Activated CD4-positive, alpha-beta memory T cell treated with anti-CD3 and anti-CD28 coated beads for 36 hours (primary cell): ENCODE results near the gene MEOX1. TPM values are rescaled to one million over a fixed set of nuclear protein-coding genes. Genes with fewer than 3 reads are reported as not detected.

Source experiments
- CTCF ChIA-PET: fragments of 350-600 bp; sonication (Branson Sonifier 250); formaldehyde crosslinking; loops from one replicate; lab custom pipeline; 2021; ENCODE audit warnings: antibody characterized with exemption, inconsistent platforms; lab: Charles Lee
- POLR2A ChIA-PET: fragments of 350-600 bp; sonication (Branson Sonifier 250); formaldehyde crosslinking; loops from one replicate; lab custom pipeline; 2021; ENCODE audit warnings: antibody characterized with exemption; lab: Charles Lee
- DNase-seq: peaks from one replicate; pipeline ENCODE4 v3.0.0-alpha.2; 2020
- H3K27ac Mint-ChIP-seq: one replicate; pipeline ENCODE4 v1.8.0; 2021; ENCODE audit warnings: mixed read lengths
- H3K27me3 Mint-ChIP-seq: one replicate; pipeline ENCODE4 v1.8.0; 2021; ENCODE audit warnings: mixed read lengths
- H3K36me3 Mint-ChIP-seq: one replicate; pipeline ENCODE4 v1.8.0; 2021; ENCODE audit warnings: mixed read lengths
- H3K4me1 Mint-ChIP-seq: one replicate; pipeline ENCODE4 v1.8.0; 2021; ENCODE audit warnings: low read depth, mixed read lengths
- H3K4me3 Mint-ChIP-seq: one replicate; pipeline ENCODE4 v1.8.0; 2021; ENCODE audit warnings: mild to moderate bottlenecking, mixed read lengths
- H3K9me3 Mint-ChIP-seq: one replicate; pipeline ENCODE4 v1.8.0; 2021; ENCODE audit warnings: mixed read lengths
- intact Hi-C: fragments of 100-400 bp; cut with micrococcal nuclease; formaldehyde crosslinking; loops from one replicate; pipeline ENCODE4 v1.15.1; 2023
- total RNA-seq, 2 experiments: library from RNA; stranded (reverse); gene quantifications; one replicate each; pipeline ENCODE4 v1.2.3, GENCODE V29; 2021

The MEOX1 gene
- total RNA-seq, 2 experiments from 2014 or later: 0.34 to 0.67 TPM

DNA sequence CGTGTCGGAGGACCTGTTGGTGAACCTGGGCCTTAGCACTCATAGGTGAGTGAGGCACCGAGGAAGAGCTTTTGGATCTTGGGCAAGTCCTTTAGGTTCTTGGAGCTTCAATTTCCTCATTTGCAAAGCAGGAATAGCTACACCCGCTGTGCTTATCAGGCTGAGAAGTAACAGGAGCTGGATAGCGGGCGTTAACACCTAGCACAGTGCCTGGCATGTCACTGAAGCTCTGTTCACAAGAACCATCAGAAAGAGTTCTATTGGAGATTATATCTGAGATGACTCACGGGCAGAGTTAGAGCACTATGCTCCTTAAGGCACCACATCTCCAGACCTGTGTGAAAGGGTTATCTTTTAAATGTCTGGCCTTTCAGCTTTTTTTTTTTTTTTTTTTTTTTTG lies 12.8 kb downstream of the MEOX1 start:
- DNase-seq: no peak
- intact Hi-C loops: no loop called here
- peaks cover 5% of the 10 kb centered on the region for H3K27me3 Mint-ChIP-seq
- H3K27ac Mint-ChIP-seq: no peak overlapping the region
- peaks cover 16% of the 10 kb centered on the region for H3K4me1 Mint-ChIP-seq
- ChIA-PET POLR2A (no interaction called here), CTCF (interaction anchor here (2.0 to 3.3 kb wide), 3 partner anchors 10 to 72 kb away, joined by 4 to 15 read pairs (median 11); no protein-coding TSS in a partner anchor)
- no peaks in the 10 kb centered on the region for H3K9me3 Mint-ChIP-seq
- H3K36me3 Mint-ChIP-seq: no peaks in the 10 kb centered on the region
- no peak overlapping the region for H3K4me3 Mint-ChIP-seq

DNA sequence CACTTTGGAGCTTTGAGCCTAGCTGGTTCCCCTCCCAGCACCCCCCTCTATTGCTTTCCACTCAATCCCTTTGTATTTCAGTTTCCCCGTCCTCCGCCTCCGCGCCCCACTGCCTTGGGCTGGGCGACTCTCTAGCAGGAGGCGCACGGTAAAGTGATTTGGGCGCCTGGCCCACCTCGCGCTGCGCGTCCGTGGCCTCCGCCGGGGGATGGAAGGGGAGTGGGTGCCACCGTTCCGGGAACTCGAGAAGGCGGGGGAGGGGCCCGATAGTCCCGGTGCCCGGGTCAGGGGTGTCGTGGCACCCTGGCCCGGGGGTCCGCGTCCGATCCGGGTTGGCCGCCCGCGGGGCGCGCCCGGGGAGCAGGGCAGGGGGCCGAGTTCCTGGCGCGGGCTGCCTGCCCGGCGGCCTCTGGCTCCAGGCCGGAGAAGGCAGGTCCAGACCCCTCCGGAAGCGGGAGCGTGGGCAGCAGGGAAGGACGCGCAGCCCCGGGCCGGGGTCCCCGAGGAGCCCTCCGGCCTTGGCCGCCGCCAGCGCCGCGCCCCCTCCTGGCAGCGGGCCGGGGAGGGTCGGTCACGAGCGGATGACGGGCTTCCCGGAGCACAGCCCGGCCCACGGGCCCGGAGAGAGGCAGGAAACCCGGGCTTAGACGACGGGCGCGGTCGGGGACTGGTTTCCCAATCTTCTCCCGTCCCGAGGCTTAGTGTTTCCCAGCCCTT lies 15.8 kb downstream of the MEOX1 start:
- no peaks in the 10 kb centered on the region for H3K9me3 Mint-ChIP-seq
- H3K27me3 Mint-ChIP-seq: peaks cover 5% of the 10 kb centered on the region
- H3K36me3 Mint-ChIP-seq: no peaks in the 10 kb centered on the region
- DNase-seq: peak; percentile 34
- POLR2A ChIA-PET: no interaction called here
- no peak overlapping the region for H3K27ac Mint-ChIP-seq
- H3K4me3 Mint-ChIP-seq: no peak overlapping the region
- intact Hi-C loops: no loop called here
- CTCF ChIA-PET: interaction anchor here (1.1 to 3.3 kb wide), 2 partner anchors 14 to 27 kb away, joined by 3 to 15 read pairs; no protein-coding TSS in a partner anchor
- peaks cover 22% of the 10 kb centered on the region for H3K4me1 Mint-ChIP-seq

DNA sequence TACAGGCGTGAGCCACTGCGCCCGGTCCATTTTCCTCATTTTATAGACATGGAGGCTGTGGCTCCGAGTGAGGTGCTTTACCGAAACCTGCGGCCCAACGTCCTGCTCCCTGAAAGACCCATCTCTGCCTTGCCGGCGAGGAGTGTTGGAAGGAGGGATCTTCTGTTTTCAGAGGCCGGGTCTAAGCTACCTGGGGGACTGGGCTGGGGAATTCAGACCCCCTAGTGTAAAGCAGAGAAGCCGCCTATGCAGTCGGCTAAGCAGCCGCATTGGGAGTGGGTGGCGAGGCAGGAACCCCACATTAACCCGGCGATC lies 16.3 kb downstream of the MEOX1 start:
- H3K4me3 Mint-ChIP-seq: no peak overlapping the region
- no peaks in the 10 kb centered on the region for H3K9me3 Mint-ChIP-seq
- ChIA-PET POLR2A (no interaction called here), CTCF (interaction anchor here (2.0 kb wide), 1 partner anchor 28 kb away, joined by 4 read pairs; no protein-coding TSS in a partner anchor)
- intact Hi-C loops: no loop called here
- H3K27me3 Mint-ChIP-seq: peaks cover 5% of the 10 kb centered on the region
- H3K4me1 Mint-ChIP-seq: peaks cover 27% of the 10 kb centered on the region
- H3K27ac Mint-ChIP-seq: no peak overlapping the region
- DNase-seq: no peak
- H3K36me3 Mint-ChIP-seq: no peaks in the 10 kb centered on the region

DNA sequence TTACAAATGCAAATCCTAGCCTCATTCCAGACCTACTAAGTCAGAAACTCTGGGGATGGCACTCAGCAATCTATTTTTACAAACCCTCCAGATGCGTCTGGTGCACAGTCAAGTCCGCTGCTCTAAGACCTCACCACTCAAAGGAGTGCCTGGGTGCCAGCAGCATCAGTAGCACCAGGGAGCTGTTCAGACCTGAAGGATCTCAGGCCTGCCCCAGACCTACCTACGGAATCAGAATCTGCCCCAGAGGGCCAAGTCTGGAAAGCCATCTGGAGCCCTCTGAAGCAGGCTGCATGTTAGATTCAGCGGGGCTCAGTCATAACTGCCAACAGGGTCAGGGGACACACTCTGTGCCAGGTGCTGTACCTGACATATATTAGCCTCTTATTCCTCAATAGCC lies 17.6 kb downstream of the MEOX1 start:
- H3K36me3 Mint-ChIP-seq: no peaks in the 10 kb centered on the region
- intact Hi-C loops: no loop called here
- CTCF ChIA-PET: interaction anchor here (2.0 kb wide), 1 partner anchor 29 kb away, joined by 4 read pairs; no protein-coding TSS in a partner anchor

DNA sequence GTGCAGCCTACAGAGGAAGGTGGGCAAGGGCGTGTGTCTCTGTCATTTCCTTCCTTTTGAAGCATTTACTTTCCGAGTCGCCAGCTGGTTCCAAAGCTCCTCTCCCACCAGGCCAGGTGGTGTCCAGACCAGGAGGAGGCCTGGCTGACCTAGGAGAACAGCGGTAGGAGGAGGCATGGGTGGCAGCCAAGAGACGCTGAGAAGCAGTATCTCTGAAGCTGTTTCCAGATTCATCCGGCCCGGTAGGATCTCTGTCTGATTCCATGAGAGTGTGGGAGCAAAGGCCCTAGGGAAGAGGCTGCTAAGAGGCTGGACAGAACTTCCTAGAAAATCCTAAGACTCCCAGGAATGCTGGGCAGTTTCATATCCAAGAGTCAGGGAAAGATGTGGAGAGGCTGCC lies 20.3 kb downstream of the MEOX1 start:
- CTCF ChIA-PET: no interaction called here
- Mint-ChIP-seq H3K4me3 (no peak overlapping the region), H3K9me3 (no peaks in the 10 kb centered on the region), H3K27me3 (peaks cover 2% of the 10 kb centered on the region), H3K4me1 (peaks cover 13% of the 10 kb centered on the region), H3K27ac (no peak overlapping the region), H3K36me3 (no peaks in the 10 kb centered on the region)
- DNase-seq: no peak
- POLR2A ChIA-PET: no interaction called here
- intact Hi-C loops: no loop called here

More for the DNA sequence above, 17.6 kb downstream of the MEOX1 start:
- no peak for DNase-seq
- H3K9me3 Mint-ChIP-seq: no peaks in the 10 kb centered on the region
- peaks cover 27% of the 10 kb centered on the region for H3K4me1 Mint-ChIP-seq
- peaks cover 5% of the 10 kb centered on the region for H3K27me3 Mint-ChIP-seq
- H3K4me3 Mint-ChIP-seq: no peak overlapping the region
- POLR2A ChIA-PET: interaction anchor here (0.6 kb wide), 1 partner anchor 71 kb away, joined by 4 read pairs; no protein-coding TSS in a partner anchor
- no peak overlapping the region for H3K27ac Mint-ChIP-seq

DNA sequence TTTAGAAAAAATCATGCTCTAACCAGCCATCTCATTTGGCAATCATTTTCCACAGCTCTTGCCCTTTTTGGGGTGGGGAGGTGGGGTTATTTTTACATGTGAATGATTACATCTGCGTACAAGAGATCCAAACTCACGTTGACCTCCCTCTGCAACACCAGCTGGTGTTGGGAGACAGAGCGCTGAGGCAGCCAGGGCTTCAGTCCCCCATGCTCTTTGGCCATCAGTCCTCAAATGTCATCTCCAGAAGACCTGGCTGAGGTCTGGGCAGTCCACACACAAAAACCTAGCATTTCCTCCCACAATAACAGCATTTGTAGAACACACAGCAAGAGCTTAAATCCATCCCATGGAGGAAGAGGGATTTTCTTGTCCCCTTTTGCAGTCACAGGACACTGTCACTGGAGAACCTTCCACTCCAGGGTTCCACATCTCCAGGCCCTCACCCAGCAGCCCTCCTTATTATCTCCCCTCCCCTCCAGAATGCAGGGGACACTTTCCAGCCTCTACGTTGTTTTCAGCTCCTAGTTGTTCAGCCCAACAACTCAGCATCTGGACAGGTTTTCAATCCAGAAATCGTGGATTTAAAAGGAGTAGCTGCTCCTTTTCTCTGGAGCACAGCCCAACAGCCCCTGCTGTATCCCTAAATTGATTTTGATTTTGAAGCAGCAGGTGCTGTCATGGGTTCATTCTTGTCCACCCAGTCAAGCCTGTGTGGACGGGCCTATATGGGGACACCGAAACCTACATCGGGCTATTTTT lies 21.1 kb downstream of the MEOX1 start:
- no peaks in the 10 kb centered on the region for H3K27me3 Mint-ChIP-seq
- H3K4me3 Mint-ChIP-seq: no peak overlapping the region
- CTCF ChIA-PET: no interaction called here
- DNase-seq: no peak
- no peak overlapping the region for H3K27ac Mint-ChIP-seq
- intact Hi-C loops: no loop called here
- H3K36me3 Mint-ChIP-seq: no peaks in the 10 kb centered on the region
- H3K4me1 Mint-ChIP-seq: peaks cover 11% of the 10 kb centered on the region
- POLR2A ChIA-PET: no interaction called here
- no peaks in the 10 kb centered on the region for H3K9me3 Mint-ChIP-seq

DNA sequence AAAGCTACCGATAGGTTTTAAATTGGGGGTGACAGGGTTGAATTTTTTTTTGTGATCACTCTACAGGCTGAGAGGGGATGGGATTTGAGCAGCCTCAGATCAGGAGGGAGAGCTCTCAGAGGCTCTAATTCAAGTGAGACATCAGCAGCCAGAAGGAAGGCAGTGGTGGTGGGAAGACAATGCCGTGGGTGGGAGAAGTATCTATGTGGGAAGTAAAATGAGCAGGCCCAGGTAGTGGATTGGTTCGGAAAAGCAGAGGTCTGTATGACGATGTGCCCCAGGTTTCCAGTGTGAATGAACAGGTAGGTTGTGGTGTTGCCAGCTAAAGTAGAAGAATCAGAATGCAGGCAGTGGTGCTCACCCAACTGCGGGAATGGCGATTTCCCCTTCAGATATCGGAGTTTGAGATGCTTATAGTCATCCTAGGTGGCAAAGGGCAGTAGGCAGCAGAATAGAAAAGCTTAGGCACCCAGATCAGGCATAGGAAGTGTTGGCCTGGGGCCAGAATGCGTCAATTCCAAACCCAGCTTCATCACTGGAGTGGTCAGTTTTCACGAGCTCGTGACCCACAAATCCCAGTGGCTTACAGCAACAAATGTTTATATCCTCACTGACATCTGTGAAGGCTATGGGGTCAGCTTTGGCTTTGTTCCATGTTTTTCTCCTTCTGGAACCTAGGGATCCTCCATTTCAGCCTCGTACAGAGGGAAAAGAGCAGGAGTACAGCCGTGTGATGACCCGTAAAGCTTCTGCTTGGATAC lies 24.0 kb downstream of the MEOX1 start:
- no peak overlapping the region for H3K27ac Mint-ChIP-seq
- H3K9me3 Mint-ChIP-seq: no peaks in the 10 kb centered on the region
- H3K27me3 Mint-ChIP-seq: no peaks in the 10 kb centered on the region
- peaks cover 11% of the 10 kb centered on the region for H3K4me1 Mint-ChIP-seq
- CTCF ChIA-PET: interaction anchor here (0.9 to 1.1 kb wide), 4 partner anchors 36 to 128 kb away, joined by 3 to 5 read pairs (median 4); no protein-coding TSS in a partner anchor
- POLR2A ChIA-PET: no interaction called here
- H3K36me3 Mint-ChIP-seq: no peaks in the 10 kb centered on the region
- H3K4me3 Mint-ChIP-seq: no peak overlapping the region
- intact Hi-C loops: no loop called here
- no peak for DNase-seq

DNA sequence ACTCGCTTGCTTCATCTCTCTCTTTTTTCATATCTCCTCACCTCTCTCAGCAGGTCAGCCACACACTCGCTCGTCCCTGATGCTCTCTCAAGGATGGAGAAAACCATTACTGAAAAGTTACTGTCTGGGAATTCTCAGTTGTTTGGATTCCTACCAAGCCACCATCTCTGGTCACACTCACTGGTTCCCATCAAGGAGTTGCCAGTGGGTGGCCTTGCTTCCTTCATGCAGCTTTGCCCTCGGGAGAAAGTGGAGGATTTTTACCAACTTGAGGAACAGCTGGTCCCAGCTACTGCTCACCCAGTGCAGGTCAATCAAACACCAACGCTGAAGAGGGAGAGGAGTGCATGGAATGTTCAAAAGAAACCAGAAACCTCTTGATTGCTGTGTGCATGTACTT lies 25.3 kb downstream of the MEOX1 start:
- H3K4me3 Mint-ChIP-seq: no peak overlapping the region
- ChIA-PET POLR2A (no interaction called here), CTCF (no interaction called here)
- no peaks in the 10 kb centered on the region for H3K9me3 Mint-ChIP-seq
- DNase-seq: no peak
- no peaks in the 10 kb centered on the region for H3K27me3 Mint-ChIP-seq
- intact Hi-C loops: no loop called here
- H3K36me3 Mint-ChIP-seq: no peaks in the 10 kb centered on the region
- peaks cover 9% of the 10 kb centered on the region for H3K4me1 Mint-ChIP-seq
- no peak overlapping the region for H3K27ac Mint-ChIP-seq

DNA sequence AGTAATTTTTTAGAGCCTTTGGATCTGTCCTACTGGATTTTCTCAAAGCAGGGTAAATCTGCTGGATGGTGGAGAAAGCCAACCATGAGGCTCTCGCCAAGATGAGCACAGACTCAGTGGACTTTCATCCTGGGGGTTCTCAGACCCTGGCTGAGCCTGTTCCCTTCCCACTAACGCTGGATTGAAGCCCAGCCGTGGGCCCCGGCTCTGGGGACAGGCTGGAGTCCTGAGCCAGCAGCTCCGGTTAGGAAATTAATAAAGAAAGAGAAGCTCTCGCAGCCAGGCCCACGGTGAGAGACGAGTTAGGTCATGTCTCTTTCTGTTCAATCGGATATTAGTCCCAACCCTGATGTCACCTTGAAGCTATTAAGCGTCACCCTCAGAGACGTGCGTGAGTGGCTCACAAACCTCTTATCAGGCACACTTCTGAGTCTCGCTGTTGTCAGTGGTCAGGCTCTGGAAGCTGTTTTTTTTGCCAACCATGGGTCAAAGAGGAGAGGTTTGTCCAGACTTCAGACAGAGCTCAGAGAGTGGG lies 27.1 kb downstream of the MEOX1 start:
- H3K4me3 Mint-ChIP-seq: no peak overlapping the region
- no peak for DNase-seq
- H3K9me3 Mint-ChIP-seq: no peaks in the 10 kb centered on the region
- ChIA-PET POLR2A (no interaction called here), CTCF (interaction anchor here (1.0 kb wide), 1 partner anchor 39 kb away, joined by 3 read pairs; no protein-coding TSS in a partner anchor)
- H3K36me3 Mint-ChIP-seq: no peaks in the 10 kb centered on the region
- no peak overlapping the region for H3K27ac Mint-ChIP-seq
- no peaks in the 10 kb centered on the region for H3K27me3 Mint-ChIP-seq
- no peaks in the 10 kb centered on the region for H3K4me1 Mint-ChIP-seq
- intact Hi-C loops: no loop called here

DNA sequence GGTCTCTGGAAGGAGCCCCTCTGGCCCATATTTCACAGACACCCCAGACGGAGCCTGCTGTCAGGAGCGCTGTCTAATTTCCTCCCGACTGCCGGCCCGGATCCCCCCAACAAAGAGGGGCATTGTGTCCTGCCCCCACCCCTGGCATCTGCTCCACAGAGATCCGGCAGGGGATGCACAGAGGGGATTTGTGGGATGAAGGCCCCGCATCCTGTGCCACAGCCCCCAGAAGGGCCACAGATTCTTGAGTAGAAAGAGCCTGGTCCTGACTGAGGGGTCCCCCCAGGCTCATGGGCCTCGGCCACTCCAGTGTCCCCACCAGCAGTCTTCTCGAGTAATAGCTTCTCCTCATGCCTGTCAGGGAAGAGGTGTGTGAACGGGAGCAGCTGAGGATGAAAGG lies 29.5 kb downstream of the MEOX1 start:
- H3K4me1 Mint-ChIP-seq: no peaks in the 10 kb centered on the region
- ChIA-PET POLR2A (no interaction called here), CTCF (interaction anchor here (0.9 to 1.0 kb wide), 2 partner anchors 41 to 56 kb away, joined by 4 read pairs; no protein-coding TSS in a partner anchor)
- no peak for DNase-seq
- H3K9me3 Mint-ChIP-seq: no peaks in the 10 kb centered on the region
- H3K27ac Mint-ChIP-seq: no peak overlapping the region
- H3K36me3 Mint-ChIP-seq: no peaks in the 10 kb centered on the region
- peaks cover 5% of the 10 kb centered on the region for H3K27me3 Mint-ChIP-seq
- no peak overlapping the region for H3K4me3 Mint-ChIP-seq
- intact Hi-C loops: no loop called here

DNA sequence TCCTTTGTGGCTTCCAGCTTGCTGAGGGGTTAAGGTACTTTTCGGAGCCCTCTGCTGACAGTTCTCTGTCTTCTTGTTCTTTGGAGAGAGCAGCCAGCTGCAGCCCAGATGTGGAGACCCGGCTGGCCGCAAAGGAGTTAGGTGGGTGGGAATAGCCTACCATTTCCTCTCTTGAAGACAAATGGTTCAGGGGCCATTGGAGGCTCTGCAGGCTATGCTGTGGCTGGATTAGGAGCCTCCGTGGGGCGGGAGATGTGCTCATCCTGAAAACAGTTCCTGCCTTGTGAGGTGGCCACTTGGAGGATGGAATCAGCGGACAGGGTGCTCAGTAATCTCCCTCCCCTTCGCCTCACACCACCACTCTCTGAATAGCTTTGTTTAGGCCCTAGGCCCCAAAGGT lies 30.3 kb downstream of the MEOX1 start:
- H3K4me1 Mint-ChIP-seq: no peaks in the 10 kb centered on the region
- intact Hi-C loops: no loop called here
- H3K4me3 Mint-ChIP-seq: no peak overlapping the region
- no peak for DNase-seq
- ChIA-PET POLR2A (no interaction called here), CTCF (no interaction called here)
- H3K27ac Mint-ChIP-seq: no peak overlapping the region
- H3K9me3 Mint-ChIP-seq: no peaks in the 10 kb centered on the region
- H3K27me3 Mint-ChIP-seq: peaks cover 5% of the 10 kb centered on the region
- no peaks in the 10 kb centered on the region for H3K36me3 Mint-ChIP-seq
